Upper lobe of left lung (tissue), 6 donors: ENCODE results near the gene ADAM29. TPM values are rescaled to one million over a fixed set of nuclear protein-coding genes. Genes with fewer than 3 reads are reported as not detected.
"Not testable (repeated sequence)": the region's sequence is repeated elsewhere in the genome, so short reads cannot be mapped to it uniquely, and the experiment has no call there.

Source experiments
- ATAC-seq, 2 donors: fragments of 200-7000 bp; cut with Tn5 transposase; one replicate each; pipeline ENCODE4 v1.9.1; 2022; ENCODE audit warnings: mild to moderate bottlenecking in 2 of 2, moderate library complexity in 2 of 2; ENCODE audit not compliant: low FRiP score in 2 of 2
- DNase-seq, 2 donors: peaks; one replicate each; pipeline ENCODE4 v3.0.0-alpha.2; 2019 to 2020
- H3K27ac ChIP-seq, 4 donors: fragments of 200-600 bp; sonication (generic); one replicate each; pipeline ENCODE4 v1.5.1; 2016 to 2019
- H3K27me3 ChIP-seq, 4 donors: fragments of 200-600 bp; sonication (generic); one replicate each; pipeline ENCODE4 v1.5.1; 2017 to 2019
- H3K36me3 ChIP-seq, 4 donors: fragments of 200-600 bp; sonication (generic); one replicate each; pipeline ENCODE4 v1.5.1; 2016 to 2019
- H3K4me1 ChIP-seq, 4 donors: fragments of 200-600 bp; sonication (generic); one replicate each; pipeline ENCODE4 v1.5.1; 2018 to 2019
- H3K4me3 ChIP-seq, 4 donors: fragments of 200-600 bp; sonication (generic); one replicate each; pipeline ENCODE4 v1.5.1; 2017 to 2019; ENCODE audit warnings: mild to moderate bottlenecking in 2 of 4, moderate library complexity in 1 of 4
- H3K9me3 ChIP-seq, 4 donors: fragments of 200-600 bp; sonication (generic); one replicate each; pipeline ENCODE4 v1.5.1; 2018 to 2019
- CTCF ChIP-seq, 6 experiments: fragments of 450-650 bp in 4 of 6; fragments of 200-600 bp in 2 of 6; sonication (generic) in 2 of 6; IDR thresholded peaks; one replicate each; pipeline ENCODE4 v1.5.1; 2016 to 2019; ENCODE audit warnings: antibody characterized with exemption in 6 of 6
- EP300 ChIP-seq, 4 donors: sonication (generic); formaldehyde crosslinking; IDR thresholded peaks; one replicate each; pipeline ENCODE4 v1.5.1; 2017; ENCODE audit warnings: antibody characterized with exemption in 4 of 4, control low read depth in 2 of 4
- POLR2A ChIP-seq, 4 donors: fragments of 450-650 bp; IDR thresholded peaks; one replicate each; pipeline ENCODE4 v1.5.1; 2016 to 2017; ENCODE audit warnings: antibody characterized with exemption in 4 of 4, mild to moderate bottlenecking in 2 of 4
- POLR2AphosphoS5 ChIP-seq, 2 donors: sonication (generic); formaldehyde crosslinking; IDR thresholded peaks; one replicate each; pipeline ENCODE4 v1.5.1; 2017; ENCODE audit warnings: antibody characterized with exemption in 2 of 2
- WGBS, 2 donors: methylation state at CpG; one replicate each; pipeline ENCODE4 v1.1.5; 2017 to 2018; 5-methylcytosine and 5-hydroxymethylcytosine counted together
- small RNA-seq, 4 donors: library from RNA; depleted of rRNA; stranded (forward); fragments of <200 nt; gene quantifications; one replicate each; pipeline ENCODE3, GENCODE V24; 2016
- total RNA-seq, 6 donors: library from RNA; depleted of rRNA in 4 of 6; stranded (reverse); fragments of >200 nt in 4 of 6; gene quantifications; one replicate each; pipeline versions ENCODE4 v1.1.0 to v1.2.1, GENCODE V29; 2016 to 2021
- donor health status: DM: no; HTN: no; CAD: no; lungs with moderate emphysema.
- donor health status: DM: no; HTN: yes; CAD: no; lungs with severe emphysema.

The ADAM29 gene
- total RNA-seq, 6 donors from 2014 or later: not detected

GRCh38 chr4:174999407-174999806, 81.2 kb downstream of the ADAM29 start:
- H3K36me3 ChIP-seq: no peaks in the 10 kb centered on the region
- H3K9me3 ChIP-seq: no peaks in the 10 kb centered on the region
- H3K27ac ChIP-seq: no peak overlapping the region
- H3K4me3 ChIP-seq: no peak overlapping the region
- no peaks in the 10 kb centered on the region for H3K27me3 ChIP-seq
- no peak for ATAC-seq
- DNase-seq: no peak
- no peaks in the 10 kb centered on the region for H3K4me1 ChIP-seq
- 60 to 82% methylated on average over 4 of the region's 4 CpGs for WGBS, 2 donors
- no peak for TF ChIP-seq POLR2AphosphoS5 (IDR thresholded peaks at IDR 0.05)
- no peak for TF ChIP-seq EP300 (IDR thresholded peaks at IDR 0.05)
- TF ChIP-seq CTCF (IDR thresholded peaks at IDR 0.05): no peak
- TF ChIP-seq POLR2A (IDR thresholded peaks at IDR 0.05): no peak

GRCh38 chr4:175017751-175018150, 99.6 kb downstream of the ADAM29 start:
- Histone ChIP-seq H3K36me3 (no peaks in the 10 kb centered on the region), H3K27ac (no peak overlapping the region), H3K9me3 (no peaks in the 10 kb centered on the region), H3K27me3 (no peaks in the 10 kb centered on the region), H3K4me1 (no peaks in the 10 kb centered on the region), H3K4me3 (no peak overlapping the region)
- DNase-seq: no peak
- WGBS, 2 donors: 86 to 94% methylated on average over 3 of the region's 3 CpGs
- TF ChIP-seq POLR2A (IDR thresholded peaks at IDR 0.05): no peak
- TF ChIP-seq POLR2AphosphoS5 (IDR thresholded peaks at IDR 0.05): no peak
- no peak for TF ChIP-seq EP300 (IDR thresholded peaks at IDR 0.05)
- TF ChIP-seq CTCF (IDR thresholded peaks at IDR 0.05): no peak
- no peak for ATAC-seq

- peak in 1 of 2 donors; percentile 54 for DNase-seq
- not testable (repeated sequence) for ATAC-seq, H3K4me1 ChIP-seq, H3K27me3 ChIP-seq, H3K4me3 ChIP-seq, H3K9me3 ChIP-seq, H3K27ac ChIP-seq, H3K36me3 ChIP-seq
- 90 to 95% methylated on average over 14 to 20 of the region's 20 CpGs for WGBS, 2 donors
These were observed 101.3 kb downstream of the ADAM29 start for GRCh38 chr4:175019447-175019846.

Small RNAs within 50 kb of the gene (small RNA-seq; reads per million reads assigned to genes)
- 0 reads per million in 4 donors for gene AC105914.1

Other genes starting within 250 kb of the ADAM29 start
- gene GLRA3, start 89.1 kb upstream of the ADAM29 start, total RNA-seq: under 1 TPM in 3 of 6 donors, not detected in 3; 0.03 to 0.33 (median 0.15) TPM